ENCODE data around the gene BUB1B. TPM values are rescaled to one million over a fixed set of nuclear protein-coding genes. Genes with fewer than 3 reads are reported as not detected.
A peak's percentile ranks its signal among the peaks of the same experiment; 100 is the strongest.

BUB1B gene
- polyA plus RNA-seq, 1 donor (not counting 4 experiments of a cell fraction or from before 2014, with no cell fraction given), result 19.7 TPM

DNA sequence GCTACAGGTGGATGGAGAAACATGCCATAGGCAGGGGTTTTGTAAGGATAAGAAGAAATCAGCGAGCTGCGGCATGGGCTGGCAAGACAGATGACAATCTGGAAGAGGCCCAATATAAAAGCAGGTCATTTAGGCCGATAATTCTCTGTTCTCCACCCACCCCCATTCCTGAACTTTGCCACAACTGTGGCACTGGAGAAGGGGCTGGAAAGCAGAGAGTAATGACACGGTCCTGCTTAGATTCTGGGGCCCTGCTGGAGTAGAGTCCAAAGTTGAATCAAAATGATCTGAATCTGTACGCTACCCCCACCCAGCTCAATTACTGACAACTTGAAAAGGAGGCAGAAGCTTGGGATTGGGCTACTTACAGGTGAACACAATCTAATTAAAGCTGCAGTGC, 18.4 kb upstream of the BUB1B start:
- H3K36me3 ChIP-seq (ENCODE audit: control insufficient read depth in 2 of 2, extremely low read depth in 1 of 2, insufficient read depth in 2 of 2, low read length in 2 of 2), result no peaks in the 10 kb centered on the region

DNA sequence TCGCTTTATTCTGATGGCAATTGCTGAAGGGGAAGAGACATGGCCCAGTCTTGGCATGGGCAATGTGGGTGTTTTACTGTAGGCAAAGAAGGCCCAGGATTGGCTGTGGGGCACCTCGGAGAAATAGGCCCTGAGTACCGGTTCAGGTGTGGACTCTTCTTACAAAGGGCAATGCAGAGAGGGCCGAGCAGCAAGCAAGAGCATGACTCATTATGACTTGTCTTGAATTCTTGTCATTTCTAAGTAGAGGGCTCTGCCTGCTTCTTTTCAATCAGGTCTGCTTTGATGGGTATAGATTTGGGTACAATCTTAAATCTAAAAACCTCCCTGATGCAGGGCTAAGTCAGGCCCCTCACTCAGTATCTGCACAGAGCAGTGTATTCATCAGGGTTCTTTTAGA, 14.8 kb upstream of the BUB1B start:
- FAIRE-seq (peak; percentile 95), DNase-seq (ENCODE audit: low read depth, low spot score) (no peak)
- no peak overlapping the region for H3K4me3 ChIP-seq (ENCODE audit: control insufficient read depth in 2 of 3, extremely low read depth in 1 of 3, insufficient read depth in 2 of 3, low read depth in 1 of 3, low read length in 3 of 3)

More for the DNA sequence above, 18.4 kb upstream of the BUB1B start:
- dilution Hi-C loops (cut with MboI; ENCODE audit: extremely low pct_ligation_motif_present, low sequenced_read_pairs), result no loop called here
- no peaks in the 10 kb centered on the region for H3K9me1 ChIP-seq (ENCODE audit: control insufficient read depth, extremely low read depth, insufficient read depth, low read length)
- H3K27ac ChIP-seq (ENCODE audit: control insufficient read depth, insufficient read depth, low read length), result no peak overlapping the region
- no peaks in the 10 kb centered on the region for H3K79me2 ChIP-seq (ENCODE audit: control insufficient read depth, insufficient read depth, low read length)
- H3K9ac ChIP-seq (ENCODE audit: control insufficient read depth, extremely low read depth, insufficient read depth, low read length), result no peak overlapping the region
- H3K4me1 ChIP-seq (ENCODE audit: control insufficient read depth, extremely low read depth, insufficient read depth, low read length), result peaks cover 12% of the 10 kb centered on the region
- H3K9me3 ChIP-seq (ENCODE audit: control insufficient read depth, low read depth, low read length), result no peaks in the 10 kb centered on the region
- H2AFZ ChIP-seq (ENCODE audit: control insufficient read depth, low read length), result no peak overlapping the region
- DNase-seq (ENCODE audit: low read depth, low spot score), result no peak
- no peak for TF ChIP-seq EZH2 (IDR thresholded peaks at IDR 0.05; ENCODE audit: low read length)
- TF ChIP-seq, protein P1, sequence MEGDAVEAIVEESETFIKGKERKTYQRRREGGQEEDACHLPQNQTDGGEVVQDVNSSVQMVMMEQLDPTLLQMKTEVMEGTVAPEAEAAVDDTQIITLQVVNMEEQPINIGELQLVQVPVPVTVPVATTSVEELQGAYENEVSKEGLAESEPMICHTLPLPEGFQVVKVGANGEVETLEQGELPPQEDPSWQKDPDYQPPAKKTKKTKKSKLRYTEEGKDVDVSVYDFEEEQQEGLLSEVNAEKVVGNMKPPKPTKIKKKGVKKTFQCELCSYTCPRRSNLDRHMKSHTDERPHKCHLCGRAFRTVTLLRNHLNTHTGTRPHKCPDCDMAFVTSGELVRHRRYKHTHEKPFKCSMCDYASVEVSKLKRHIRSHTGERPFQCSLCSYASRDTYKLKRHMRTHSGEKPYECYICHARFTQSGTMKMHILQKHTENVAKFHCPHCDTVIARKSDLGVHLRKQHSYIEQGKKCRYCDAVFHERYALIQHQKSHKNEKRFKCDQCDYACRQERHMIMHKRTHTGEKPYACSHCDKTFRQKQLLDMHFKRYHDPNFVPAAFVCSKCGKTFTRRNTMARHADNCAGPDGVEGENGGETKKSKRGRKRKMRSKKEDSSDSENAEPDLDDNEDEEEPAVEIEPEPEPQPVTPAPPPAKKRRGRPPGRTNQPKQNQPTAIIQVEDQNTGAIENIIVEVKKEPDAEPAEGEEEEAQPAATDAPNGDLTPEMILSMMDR (optimal IDR thresholded peaks at IDR 0.05 in 1 of 3, IDR thresholded peaks at IDR 0.05 in 1 of 3, conservative IDR thresholded peaks at IDR 0.05 in 1 of 3; ENCODE audit: extremely low read depth in 1 of 3, insufficient read depth in 2 of 3, low read length in 3 of 3), result no peak
- no peaks in the 10 kb centered on the region for H4K20me1 ChIP-seq (ENCODE audit: control insufficient read depth, extremely low read depth, insufficient read depth, low read length)
- no peak overlapping the region for H3K4me2 ChIP-seq (ENCODE audit: control insufficient read depth, extremely low read depth, insufficient read depth, low read depth, low read length)
- H3K27me3 ChIP-seq (ENCODE audit: control insufficient read depth, extremely low read depth, insufficient read depth, low read length), result no peaks in the 10 kb centered on the region
- H3K4me3 ChIP-seq (ENCODE audit: control insufficient read depth in 2 of 3, extremely low read depth in 1 of 3, insufficient read depth in 2 of 3, low read depth in 1 of 3, low read length in 3 of 3), result no peak overlapping the region
- no peak for FAIRE-seq

More for the DNA sequence above, 14.8 kb upstream of the BUB1B start:
- H3K4me2 ChIP-seq (ENCODE audit: control insufficient read depth, extremely low read depth, insufficient read depth, low read depth, low read length), result peak overlapping the region; percentile 13
- H3K9ac ChIP-seq (ENCODE audit: control insufficient read depth, extremely low read depth, insufficient read depth, low read length), result no peak overlapping the region
- no peaks in the 10 kb centered on the region for H3K36me3 ChIP-seq (ENCODE audit: control insufficient read depth in 2 of 2, extremely low read depth in 1 of 2, insufficient read depth in 2 of 2, low read length in 2 of 2)
- H3K4me1 ChIP-seq (ENCODE audit: control insufficient read depth, extremely low read depth, insufficient read depth, low read length), result peaks cover 27% of the 10 kb centered on the region
- no peak overlapping the region for H3K27ac ChIP-seq (ENCODE audit: control insufficient read depth, insufficient read depth, low read length)
- no peak overlapping the region for H2AFZ ChIP-seq (ENCODE audit: control insufficient read depth, low read length)
- no peak for TF ChIP-seq EZH2 (IDR thresholded peaks at IDR 0.05; ENCODE audit: low read length)
- TF ChIP-seq, protein P1 (optimal IDR thresholded peaks at IDR 0.05 in 1 of 3, IDR thresholded peaks at IDR 0.05 in 1 of 3, conservative IDR thresholded peaks at IDR 0.05 in 1 of 3; ENCODE audit: extremely low read depth in 1 of 3, insufficient read depth in 2 of 3, low read length in 3 of 3), result no peak
- no peaks in the 10 kb centered on the region for H4K20me1 ChIP-seq (ENCODE audit: control insufficient read depth, extremely low read depth, insufficient read depth, low read length)
- no peaks in the 10 kb centered on the region for H3K27me3 ChIP-seq (ENCODE audit: control insufficient read depth, extremely low read depth, insufficient read depth, low read length)
- no peaks in the 10 kb centered on the region for H3K79me2 ChIP-seq (ENCODE audit: control insufficient read depth, insufficient read depth, low read length)
- H3K9me3 ChIP-seq (ENCODE audit: control insufficient read depth, low read depth, low read length), result no peaks in the 10 kb centered on the region
- dilution Hi-C loops (cut with MboI; ENCODE audit: extremely low pct_ligation_motif_present, low sequenced_read_pairs), result no loop called here
- no peaks in the 10 kb centered on the region for H3K9me1 ChIP-seq (ENCODE audit: control insufficient read depth, extremely low read depth, insufficient read depth, low read length)

Measured in keratinocyte (primary cell).